GM18505 (cell line): ENCODE measurements around the gene OGA.

ENCODE experiments used
- ATAC-seq: cut with Tn5 transposase; IDR thresholded peaks from one replicate; pipeline ENCODE4 v1.9.1; 2021; ENCODE audit not compliant: unreplicated experiment
- POLR2A ChIP-seq: IDR thresholded peaks from 4 replicates; pipeline ENCODE4 v1.6.1; 2011; ENCODE audit warnings: borderline replicate concordance; ENCODE audit not compliant: insufficient read depth, insufficient read length; ENCODE audit errors: extremely low read depth

OGA gene

GRCh38 chr10:101759309-101760247, 58.7 kb downstream of the OGA start:
- no peak for ATAC-seq
- no peak for TF ChIP-seq POLR2A

- ATAC-seq = no peak
- no peak for TF ChIP-seq POLR2A
These were observed 59.4 kb downstream of the OGA start for GRCh38 chr10:101758858-101759257.

- TF ChIP-seq POLR2A = no peak
- no peak for ATAC-seq
These were observed 66.0 kb downstream of the OGA start for GRCh38 chr10:101752241-101752640.

GRCh38 chr10:101749047-101750016, 68.9 kb downstream of the OGA start:
- ATAC-seq = no peak

GRCh38 chr10:101748496-101748895, 69.7 kb downstream of the OGA start:
- no peak for TF ChIP-seq POLR2A
- no peak for ATAC-seq

More at GRCh38 chr10:101749047-101750016, 68.9 kb downstream of the OGA start:
- TF ChIP-seq POLR2A = no peak

GRCh38 chr10:101745074-101745696, 73.1 kb downstream of the OGA start:
- TF ChIP-seq POLR2A = no peak
- ATAC-seq = no peak

GRCh38 chr10:101744267-101744666, 74.0 kb downstream of the OGA start:
- no peak for ATAC-seq

GRCh38 chr10:101741938-101742337, 76.3 kb downstream of the OGA start:
- ATAC-seq = no peak
- TF ChIP-seq POLR2A = no peak

More at GRCh38 chr10:101744267-101744666, 74.0 kb downstream of the OGA start:
- no peak for TF ChIP-seq POLR2A

GRCh38 chr10:101736666-101737065, 81.6 kb downstream of the OGA start:
- no peak for TF ChIP-seq POLR2A
- no peak for ATAC-seq
